ENCODE results near the gene RRP1. TPM values are rescaled to one million over a fixed set of nuclear protein-coding genes. Genes with fewer than 3 reads are reported as not detected.
A peak's percentile ranks its signal among the peaks of the same experiment; 100 is the strongest.

The RRP1 gene
- polyA plus RNA-seq, 4 donors = 27.1 to 34.6 (median 33.7) TPM

GRCh38 chr21:43774163-43774562, 15.2 kb upstream of the RRP1 start:
- DNase-seq (ENCODE audit: low read depth in 4 of 4, low spot score in 2 of 4) = no peak

- no peak for DNase-seq (ENCODE audit: low read depth in 4 of 4, low spot score in 2 of 4)
These were observed 14.2 kb upstream of the RRP1 start for GRCh38 chr21:43775190-43775589.

- peak in 1 of 4 donors; percentile 53 for DNase-seq (ENCODE audit: low read depth in 4 of 4, low spot score in 2 of 4)
These were observed 13.5 kb upstream of the RRP1 start, which contains the start of gene CSTB for GRCh38 chr21:43775795-43776430. TSS of gene CSTB (minus strand) at chr21:43776308. CDS start at chr21:43776269, 39 bp downstream.

- DNase-seq (ENCODE audit: low read depth in 4 of 4, low spot score in 2 of 4) = no peak
These were observed 11.4 kb upstream of the RRP1 start for GRCh38 chr21:43777953-43778352.

- no peak for DNase-seq (ENCODE audit: low read depth in 4 of 4, low spot score in 2 of 4)
These were observed 10.7 kb upstream of the RRP1 start for GRCh38 chr21:43778469-43779335.

GRCh38 chr21:43779660-43780059, 9.7 kb upstream of the RRP1 start:
- no peak for DNase-seq (ENCODE audit: low read depth in 4 of 4, low spot score in 2 of 4)

GRCh38 chr21:43781846-43782245, 7.5 kb upstream of the RRP1 start:
- DNase-seq (ENCODE audit: low read depth in 4 of 4, low spot score in 2 of 4) = no peak

GRCh38 chr21:43782431-43783097, 6.8 kb upstream of the RRP1 start:
- DNase-seq (ENCODE audit: low read depth in 4 of 4, low spot score in 2 of 4) = no peak

- no peak for DNase-seq (ENCODE audit: low read depth in 4 of 4, low spot score in 2 of 4)
These were observed 6.2 kb upstream of the RRP1 start for GRCh38 chr21:43783098-43783700.

- DNase-seq (ENCODE audit: low read depth in 4 of 4, low spot score in 2 of 4) = no peak
These were observed 4.2 kb upstream of the RRP1 start for GRCh38 chr21:43785134-43785533.

GRCh38 chr21:43786300-43786806, 3.0 kb upstream of the RRP1 start:
- no peak for DNase-seq (ENCODE audit: low read depth in 4 of 4, low spot score in 2 of 4)

- no peak for DNase-seq (ENCODE audit: low read depth in 4 of 4, low spot score in 2 of 4)
These were observed 2.5 kb upstream of the RRP1 start for GRCh38 chr21:43786807-43787440.

GRCh38 chr21:43790010-43790524, 690 bp downstream of the RRP1 start:
- no peak for DNase-seq (ENCODE audit: low read depth in 4 of 4, low spot score in 2 of 4)

- no peak for DNase-seq (ENCODE audit: low read depth in 4 of 4, low spot score in 2 of 4)
These were observed 3.0 kb downstream of the RRP1 start for GRCh38 chr21:43792406-43792805.

- no peak for DNase-seq (ENCODE audit: low read depth in 4 of 4, low spot score in 2 of 4)
These were observed 3.9 kb downstream of the RRP1 start for GRCh38 chr21:43793243-43793642.

- no peak for DNase-seq (ENCODE audit: low read depth in 4 of 4, low spot score in 2 of 4)
These were observed 4.9 kb downstream of the RRP1 start for GRCh38 chr21:43794311-43794710.

GRCh38 chr21:43794857-43795256, 5.5 kb downstream of the RRP1 start:
- DNase-seq (ENCODE audit: low read depth in 4 of 4, low spot score in 2 of 4) = no peak

GRCh38 chr21:43797415-43797814, 8.0 kb downstream of the RRP1 start:
- DNase-seq (ENCODE audit: low read depth in 4 of 4, low spot score in 2 of 4) = no peak

GRCh38 chr21:43797925-43798715, 8.7 kb downstream of the RRP1 start:
- DNase-seq (ENCODE audit: low read depth in 4 of 4, low spot score in 2 of 4) = no peak
